Mesenteric fat pad (tissue), 1 donor: Measurements from ENCODE around the gene PANK4. TPM values are rescaled to one million over a fixed set of nuclear protein-coding genes. Genes with fewer than 3 reads are reported as not detected.

Source experiments
- DNase-seq: peaks from one replicate; pipeline ENCODE4 v3.0.0-alpha.2; 2020; ENCODE audit warnings: low spot score
- total RNA-seq: library from RNA; stranded (reverse); fragmentation: NEBNext Ultra II Directional; extraction: Animal tissue kit (Norgen Biotek cat#: 25700); gene quantifications from one replicate; pipeline ENCODE4 v1.2.1, GENCODE V29; 2021
- donor health status: DM: yes; HTN: yes; CAD: no.

The PANK4 gene
- total RNA-seq, 1 donor from 2014 or later: 23.0 TPM

- DNase-seq: no peak
Measured at GRCh38 chr1:2514863-2515762, 11.3 kb downstream of the PANK4 start.

- DNase-seq: no peak
Measured at GRCh38 chr1:2513939-2514652, 12.3 kb downstream of the PANK4 start.

GRCh38 chr1:2512862-2513421, 13.5 kb downstream of the PANK4 start:
- DNase-seq: no peak

- DNase-seq: no peak
Measured at GRCh38 chr1:2510366-2511155, 15.8 kb downstream of the PANK4 start.

GRCh38 chr1:2509589-2509988, 16.8 kb downstream of the PANK4 start:
- no peak for DNase-seq

GRCh38 chr1:2508751-2509150, 17.6 kb downstream of the PANK4 start:
- no peak for DNase-seq

- no peak for DNase-seq
Measured at GRCh38 chr1:2508180-2508579, 18.2 kb downstream of the PANK4 start.

- DNase-seq: no peak
Measured at GRCh38 chr1:2507744-2508155, 18.6 kb downstream of the PANK4 start.

GRCh38 chr1:2506901-2507565, 19.4 kb downstream of the PANK4 start:
- DNase-seq: no peak

- no peak for DNase-seq
Measured at GRCh38 chr1:2506007-2506860, 20.2 kb downstream of the PANK4 start.

- DNase-seq: no peak
Measured at GRCh38 chr1:2505461-2505994, 20.9 kb downstream of the PANK4 start.

- DNase-seq: no peak
Measured at GRCh38 chr1:2504949-2505272, 21.5 kb downstream of the PANK4 start.

GRCh38 chr1:2504225-2504948, 22.0 kb downstream of the PANK4 start:
- no peak for DNase-seq

GRCh38 chr1:2503554-2504224, 22.7 kb downstream of the PANK4 start:
- DNase-seq: no peak

- DNase-seq: no peak
Measured at GRCh38 chr1:2502661-2503553, 23.5 kb downstream of the PANK4 start.

GRCh38 chr1:2502210-2502609, 24.2 kb downstream of the PANK4 start:
- no peak for DNase-seq

GRCh38 chr1:2501820-2502119, 24.6 kb downstream of the PANK4 start:
- no peak for DNase-seq
